Transverse colon (tissue), 3 donors: Measurements from ENCODE around the gene DDAH1.

ENCODE experiments used
- POLR2A ChIP-seq: fragments of 450-650 bp; IDR thresholded peaks from one replicate; pipeline ENCODE4 v1.6.1; 2016; ENCODE audit warnings: antibody characterized with exemption, mild to moderate bottlenecking, moderate library complexity
- TF ChIP-seq, protein P1 (sequence below), 5 experiments: fragments of 200-600 bp in 3 of 5; fragments of 450-650 bp in 2 of 5; sonication (generic) in 3 of 5; IDR thresholded peaks; 1 replicate in 2 of 5; 2 replicates in 3 of 5; pipeline ENCODE4 v1.5.1; 2016 to 2017; ENCODE audit warnings: antibody characterized with exemption in 5 of 5, inconsistent platforms in 3 of 5, mild to moderate bottlenecking in 2 of 5, moderate library complexity in 1 of 5

DNA sequence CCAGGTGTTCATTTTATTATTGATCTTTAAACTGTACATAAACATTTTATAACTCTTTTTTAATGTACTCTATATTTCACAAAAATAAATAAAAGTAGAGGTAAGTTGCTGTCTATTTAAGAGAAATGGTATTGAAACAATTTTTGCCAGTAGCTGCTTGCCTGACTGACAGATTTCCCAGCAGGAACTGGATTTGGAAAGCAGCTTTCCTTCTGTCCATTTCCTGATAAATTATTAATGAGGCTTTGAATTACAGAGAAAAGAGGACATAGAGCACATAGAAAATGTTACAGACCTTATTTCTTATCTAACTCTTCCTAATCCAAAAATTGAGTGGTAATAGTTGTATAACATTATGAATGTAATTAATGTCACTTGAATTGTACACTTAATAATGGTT, 108.8 kb downstream of the DDAH1 start:
- no peak for TF ChIP-seq POLR2A
- TF ChIP-seq, protein P1, sequence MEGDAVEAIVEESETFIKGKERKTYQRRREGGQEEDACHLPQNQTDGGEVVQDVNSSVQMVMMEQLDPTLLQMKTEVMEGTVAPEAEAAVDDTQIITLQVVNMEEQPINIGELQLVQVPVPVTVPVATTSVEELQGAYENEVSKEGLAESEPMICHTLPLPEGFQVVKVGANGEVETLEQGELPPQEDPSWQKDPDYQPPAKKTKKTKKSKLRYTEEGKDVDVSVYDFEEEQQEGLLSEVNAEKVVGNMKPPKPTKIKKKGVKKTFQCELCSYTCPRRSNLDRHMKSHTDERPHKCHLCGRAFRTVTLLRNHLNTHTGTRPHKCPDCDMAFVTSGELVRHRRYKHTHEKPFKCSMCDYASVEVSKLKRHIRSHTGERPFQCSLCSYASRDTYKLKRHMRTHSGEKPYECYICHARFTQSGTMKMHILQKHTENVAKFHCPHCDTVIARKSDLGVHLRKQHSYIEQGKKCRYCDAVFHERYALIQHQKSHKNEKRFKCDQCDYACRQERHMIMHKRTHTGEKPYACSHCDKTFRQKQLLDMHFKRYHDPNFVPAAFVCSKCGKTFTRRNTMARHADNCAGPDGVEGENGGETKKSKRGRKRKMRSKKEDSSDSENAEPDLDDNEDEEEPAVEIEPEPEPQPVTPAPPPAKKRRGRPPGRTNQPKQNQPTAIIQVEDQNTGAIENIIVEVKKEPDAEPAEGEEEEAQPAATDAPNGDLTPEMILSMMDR (IDR thresholded peaks at IDR 0.05), result no peak
